HCT116 (cell line): Measurements from ENCODE around the gene NCAPG2. TPM values are rescaled to one million over a fixed set of nuclear protein-coding genes. Genes with fewer than 3 reads are reported as not detected.

Experiments
- ATAC-seq: fragments of 200-7000 bp; cut with Tn5 transposase; 2 replicates; pipeline ENCODE4 v1.9.1; 2020; ENCODE audit warnings: mild to moderate bottlenecking, moderate library complexity
- BruUV-seq: library from RNA; stranded (reverse); fragments of 400-500 nt; replicated peaks from 2 replicates; lab custom pipeline; 2021; lab: Mats Ljungman, UMichigan
- CTCF ChIA-PET: fragments of 300-600 bp; sonication (Branson Sonifier 250); formaldehyde crosslinking; loops from one replicate; lab custom pipeline; 2021; ENCODE audit warnings: antibody characterized with exemption; lab: Charles Lee
- POLR2A ChIA-PET: fragments of 300-600, 350-600 bp; sonication (Branson Sonifier 250); formaldehyde crosslinking; loops from one replicate; lab custom pipeline; 2021; ENCODE audit warnings: antibody characterized with exemption; lab: Charles Lee
- RAD21 ChIA-PET, 2 experiments: fragments of 300-600 bp; sonication (Branson Sonifier 250); formaldehyde crosslinking; loops; one replicate each; lab custom pipeline; 2023; ENCODE audit warnings: low total read pairs in 2 of 2; ENCODE audit not compliant: uncharacterized antibody in 2 of 2, unreplicated experiment in 2 of 2, low non-redundant PET in 1 of 2; lab: Charles Lee
- DNase-seq: peaks from one replicate; pipeline ENCODE4 v3.0.0-alpha.2; 2010; ENCODE audit warnings: low read depth, low spot score
- H2AFZ ChIP-seq: fragments of 200-600 bp; shearing (Covaris generic), sonication (generic); 2 replicates; pipeline ENCODE4 v1.6.1; 2017; ENCODE audit warnings: low read depth, mixed run types, mixed read lengths, antibody characterized with exemption, low read length; ENCODE audit not compliant: poor library complexity, severe bottlenecking
- H3K27ac ChIP-seq: 2 replicates; pipeline ENCODE4 v1.5.1; 2012; ENCODE audit warnings: low read depth, low read length
- H3K27me3 ChIP-seq: fragments of 200-600 bp; sonication (generic); 2 replicates; pipeline ENCODE4 v1.6.1; 2016; ENCODE audit warnings: mixed run types, low read length, mixed read lengths; ENCODE audit not compliant: insufficient read depth
- H3K36me3 ChIP-seq, 2 experiments: fragments of 200-500 bp in 1 of 2; fragments of 200-600 bp in 1 of 2; sonication (Bioruptor generic) in 1 of 2; sonication (generic) in 1 of 2; 2 replicates each; pipeline versions ENCODE4 v1.5.1 to v1.6.1; 2014 to 2016; ENCODE audit warnings: low read length in 2 of 2, inconsistent platforms in 1 of 2, mixed read lengths in 1 of 2, mixed run types in 1 of 2; ENCODE audit not compliant: insufficient read depth in 2 of 2, control insufficient read depth in 1 of 2
- H3K4me1 ChIP-seq, 2 experiments: fragments of 200-600 bp in 1 of 2; sonication (generic) in 1 of 2; 2 replicates each; pipeline versions ENCODE4 v1.5.1 to v1.6.1; 2012 to 2017; ENCODE audit warnings: low read length in 2 of 2, inconsistent platforms in 1 of 2, mild to moderate bottlenecking in 1 of 2, mixed read lengths in 1 of 2, mixed run types in 1 of 2, moderate library complexity in 1 of 2; ENCODE audit not compliant: insufficient read depth in 2 of 2, control insufficient read depth in 1 of 2
- H3K4me2 ChIP-seq: fragments of 200-600 bp; sonication (generic); 2 replicates; pipeline ENCODE4 v1.6.1; 2017; ENCODE audit warnings: mixed run types, low read length, mixed read lengths
- H3K4me3 ChIP-seq, 2 experiments: fragments of 200-600 bp in 1 of 2; sonication (generic) in 1 of 2; replicated peaks in 1 of 2; 2 replicates each; pipeline ENCODE4 v1.5.1; 2011 to 2016; ENCODE audit warnings: low read length in 2 of 2, control low read depth in 1 of 2, low read depth in 1 of 2, mild to moderate bottlenecking in 1 of 2, mixed read lengths in 1 of 2, mixed run types in 1 of 2
- H3K79me2 ChIP-seq: fragments of 200-600 bp; sonication (generic); 2 replicates; pipeline ENCODE4 v1.6.1; 2017; ENCODE audit warnings: mild to moderate bottlenecking, mixed run types, low read length, moderate library complexity, mixed read lengths; ENCODE audit not compliant: insufficient read depth
- H3K9ac ChIP-seq: fragments of 200-600 bp; sonication (generic); 2 replicates; pipeline ENCODE4 v1.6.1; 2016; ENCODE audit warnings: low read length, mixed read lengths
- H3K9me2 ChIP-seq: fragments of 200-600 bp; sonication (generic), shearing (Covaris generic); 2 replicates; pipeline ENCODE4 v1.6.1; 2017; ENCODE audit warnings: mixed run types, mild to moderate bottlenecking, moderate library complexity; ENCODE audit not compliant: insufficient read depth
- H3K9me3 ChIP-seq, 2 experiments: fragments of 200-500 bp in 1 of 2; fragments of 200-600 bp in 1 of 2; sonication (Bioruptor generic) in 1 of 2; sonication (generic) in 1 of 2; 2 replicates each; pipeline ENCODE4 v1.6.1; 2014 to 2017; ENCODE audit warnings: low read length in 2 of 2, mixed read lengths in 2 of 2, inconsistent platforms in 1 of 2, low read depth in 1 of 2, mild to moderate bottlenecking in 1 of 2, mixed run types in 1 of 2, moderate library complexity in 1 of 2; ENCODE audit not compliant: control insufficient read depth in 1 of 2, insufficient read depth in 1 of 2
- H4K20me1 ChIP-seq: fragments of 200-600 bp; sonication (generic), shearing (Covaris generic); 2 replicates; pipeline ENCODE4 v1.6.1; 2017; ENCODE audit warnings: mixed run types, mild to moderate bottlenecking, moderate library complexity; ENCODE audit not compliant: insufficient read depth
- ATF3 ChIP-seq: IDR thresholded peaks from 2 replicates; pipeline ENCODE4 v1.6.1; 2012
- CEBPB ChIP-seq: IDR thresholded peaks from 2 replicates; pipeline ENCODE4 v1.6.1; 2012; ENCODE audit warnings: low read depth
- EGR1 ChIP-seq: IDR thresholded peaks from 2 replicates; pipeline ENCODE4 v1.6.1; 2012; ENCODE audit warnings: low read depth
- EZH2 ChIP-seq: fragments of 200-600 bp; sonication (generic); IDR thresholded peaks from 2 replicates; pipeline ENCODE4 v1.6.1; 2017; ENCODE audit warnings: antibody characterized with exemption, mixed run types
- MAX ChIP-seq: IDR thresholded peaks from 2 replicates; pipeline ENCODE4 v1.6.1; 2012
- POLR2A ChIP-seq: IDR thresholded peaks from 2 replicates; pipeline ENCODE4 v1.7.0; 2011; ENCODE audit warnings: borderline replicate concordance; ENCODE audit not compliant: insufficient read depth, insufficient read length; ENCODE audit errors: extremely low read depth
- RAD21 ChIP-seq: IDR thresholded peaks from 2 replicates; pipeline ENCODE4 v1.6.1; 2012; ENCODE audit warnings: low read depth, mild to moderate bottlenecking
- REST ChIP-seq: IDR thresholded peaks from 2 replicates; pipeline ENCODE4 v1.6.1; 2012; ENCODE audit warnings: low read depth
- SIN3A ChIP-seq: IDR thresholded peaks from 2 replicates; pipeline ENCODE4 v1.6.1; 2012; ENCODE audit warnings: low read depth
- SP1 ChIP-seq: IDR thresholded peaks from 2 replicates; pipeline ENCODE4 v1.6.1; 2012; ENCODE audit warnings: low read depth
- ZBTB33 ChIP-seq: IDR thresholded peaks from 2 replicates; pipeline ENCODE4 v1.6.1; 2011; ENCODE audit warnings: mild to moderate bottlenecking, low read length, moderate library complexity; ENCODE audit not compliant: insufficient replicate concordance; ENCODE audit errors: extremely low read depth
- ZNF274 ChIP-seq: fragments of 200-500 bp; sonication (Bioruptor generic); IDR thresholded peaks from 2 replicates; pipeline ENCODE4 v1.6.1; 2014; ENCODE audit warnings: mild to moderate bottlenecking, low read depth, low read length, inconsistent platforms
- intact Hi-C: fragments of 100-400 bp; cut with micrococcal nuclease; formaldehyde crosslinking; loops from 2 replicates; pipeline ENCODE4 v1.10.0; 2022
- total RNA-seq: library from RNA; stranded (reverse); gene quantifications from one replicate; pipeline ENCODE4 v1.2.1, GENCODE V29; 2021; ENCODE audit not compliant: unreplicated experiment

Gene NCAPG2
- total RNA-seq, 1 experiment from 2014 or later: 73.1 TPM

- Histone ChIP-seq H3K36me3 (peaks cover 26 to 48% of the 10 kb centered on the region in 2 experiments), H3K4me2 (no peak overlapping the region), H3K9me2 (no peaks in the 10 kb centered on the region), H3K27me3 (no peaks in the 10 kb centered on the region), H3K79me2 (peaks cover 14% of the 10 kb centered on the region), H3K4me3 (no peak overlapping the region), H2AFZ (no peak overlapping the region), H3K9me3 (no peaks in the 10 kb centered on the region), H3K4me1 (no peaks in the 10 kb centered on the region), H3K27ac (no peak overlapping the region), H3K9ac (no peak overlapping the region), H4K20me1 (no peaks in the 10 kb centered on the region; the same call in 1 of the 2 replicates)
- ChIA-PET RAD21 (no interaction called here), POLR2A (no interaction called here), CTCF (no interaction called here)
- intact Hi-C loops: no loop called here
- no TSS peak for BruUV-seq
- TF ChIP-seq ATF3 (no peak), POLR2A (no peak), REST (no peak), SIN3A (no peak), ZBTB33 (no peak), SP1 (no peak), CEBPB (no peak), ZNF274 (no peak), RAD21 (no peak), EGR1 (no peak), EZH2 (no peak), MAX (no peak)
- ATAC-seq: no peak
- no peak for DNase-seq
These were observed 22.1 kb downstream of the NCAPG2 start for GRCh38 chr7:158682456-158682855.
